Stimulated activated CD4-positive, alpha-beta T cell treated with anti-CD3 and anti-CD28 coated beads, Interleukin-1b, Interleukin-23, amount 100 ng/mL, for 4 hours (primary cell): ENCODE results near the gene ANO6.

Experiments used
- DNase-seq, 2 donors: peaks; one replicate each; pipeline ENCODE4 v3.0.0-alpha.2; 2020; ENCODE audit warnings: low read depth in 2 of 2

Gene ANO6

GRCh38 chr12:45209784-45210183 lies 6.1 kb upstream of the ANO6 start:
- DNase-seq, result no peak

- no peak for DNase-seq
Observed at GRCh38 chr12:45212064-45212463, 3.8 kb upstream of the ANO6 start.

DNA sequence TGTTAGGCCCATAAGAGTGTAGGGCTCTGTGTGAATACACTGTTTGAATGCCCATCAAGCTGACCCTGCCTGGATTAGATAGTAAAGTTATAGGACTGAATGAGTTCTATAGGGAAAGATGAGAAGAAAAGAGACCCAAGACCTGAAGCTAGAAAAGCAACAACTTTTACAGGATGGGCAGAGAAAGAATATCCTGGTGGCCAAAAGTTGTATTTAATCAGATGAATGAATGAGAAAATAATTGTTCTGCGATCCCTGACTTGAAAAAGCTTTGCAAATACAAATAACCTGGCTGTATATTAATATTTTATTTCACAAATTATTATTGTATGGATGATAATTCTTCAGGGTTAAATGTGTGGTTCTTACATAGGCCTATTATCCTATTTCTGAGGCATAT lies 2.8 kb upstream of the ANO6 start:
- DNase-seq, result no peak

DNA sequence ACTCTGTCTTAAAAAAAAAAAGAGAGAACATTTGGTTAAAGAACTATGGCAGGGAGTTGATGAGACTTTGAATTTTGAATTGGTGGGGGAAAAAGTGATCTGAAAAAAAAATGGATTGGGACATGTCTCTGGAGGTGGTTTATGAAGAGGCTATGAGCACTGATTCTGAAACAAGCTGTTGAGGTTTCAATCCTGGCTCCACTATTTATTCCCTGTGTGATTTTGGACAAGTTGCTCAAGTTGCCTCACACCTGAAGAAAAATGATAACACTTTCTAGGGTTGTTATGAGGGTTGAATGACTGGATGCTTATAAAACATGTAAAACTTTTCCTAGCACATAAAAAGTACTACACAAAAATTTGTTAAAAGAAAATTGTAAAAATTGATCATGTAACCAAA lies 1.8 kb upstream of the ANO6 start:
- no peak for DNase-seq

DNA sequence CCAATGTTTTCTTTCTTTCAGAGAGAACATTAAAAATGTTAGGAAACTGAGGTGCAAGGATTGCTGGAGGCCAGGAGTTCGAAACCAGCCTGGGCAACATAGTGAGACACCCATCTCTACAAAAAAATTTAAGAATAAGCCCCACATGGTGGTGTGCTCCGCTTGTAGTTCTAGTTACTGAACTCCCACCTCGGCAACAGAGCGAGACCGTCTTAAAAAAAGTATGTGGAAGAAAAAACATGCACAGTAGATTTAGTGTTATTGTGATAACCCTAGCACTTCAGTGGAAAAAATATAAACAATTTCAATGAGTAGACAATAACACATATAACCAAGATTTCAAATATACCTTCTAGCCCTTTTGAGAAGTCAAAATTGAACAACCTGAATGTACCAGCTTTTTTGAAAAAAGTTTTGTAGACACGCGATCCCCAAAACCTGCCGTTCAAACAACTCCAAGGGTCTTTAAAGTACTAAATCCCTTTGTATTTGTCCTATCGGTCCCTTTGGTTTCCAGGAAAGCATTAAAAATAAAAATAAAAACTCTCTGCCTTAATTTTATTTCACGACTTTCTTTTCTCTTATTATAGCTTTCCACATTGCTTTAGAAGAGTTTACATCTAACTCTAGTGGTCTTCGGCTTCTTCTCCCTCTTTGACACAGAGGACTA lies 1.0 kb upstream of the ANO6 start:
- no peak for DNase-seq

- peak; percentile 11 to 42 for DNase-seq
Observed at GRCh38 chr12:45216230-45216982, 511 bp downstream of the ANO6 start.

- DNase-seq, result no peak
Observed at GRCh38 chr12:45216983-45217485, 1.1 kb downstream of the ANO6 start.

DNA sequence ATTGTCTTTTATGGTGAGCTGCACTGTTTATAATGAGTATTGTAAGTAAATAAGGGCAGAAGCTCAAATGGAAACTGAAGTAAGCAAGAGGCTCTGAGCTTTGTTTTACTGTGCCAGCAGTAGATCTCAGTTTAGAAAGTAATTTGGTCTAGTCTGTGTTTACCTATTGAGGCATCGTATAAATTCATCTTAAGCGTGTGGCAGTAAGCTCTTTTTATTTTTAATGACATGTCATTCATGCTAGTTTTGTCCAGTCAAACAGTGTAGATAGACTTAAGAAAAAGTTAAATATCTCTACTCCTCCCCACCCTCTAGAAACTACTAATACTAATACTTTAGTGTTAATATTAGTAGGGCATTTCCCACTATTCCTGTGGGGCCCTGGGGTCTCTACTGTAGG lies 2.0 kb downstream of the ANO6 start:
- no peak for DNase-seq

GRCh38 chr12:45219621-45220020 lies 3.7 kb downstream of the ANO6 start:
- DNase-seq, result no peak

GRCh38 chr12:45220363-45220931 lies 4.6 kb downstream of the ANO6 start:
- no peak for DNase-seq

DNA sequence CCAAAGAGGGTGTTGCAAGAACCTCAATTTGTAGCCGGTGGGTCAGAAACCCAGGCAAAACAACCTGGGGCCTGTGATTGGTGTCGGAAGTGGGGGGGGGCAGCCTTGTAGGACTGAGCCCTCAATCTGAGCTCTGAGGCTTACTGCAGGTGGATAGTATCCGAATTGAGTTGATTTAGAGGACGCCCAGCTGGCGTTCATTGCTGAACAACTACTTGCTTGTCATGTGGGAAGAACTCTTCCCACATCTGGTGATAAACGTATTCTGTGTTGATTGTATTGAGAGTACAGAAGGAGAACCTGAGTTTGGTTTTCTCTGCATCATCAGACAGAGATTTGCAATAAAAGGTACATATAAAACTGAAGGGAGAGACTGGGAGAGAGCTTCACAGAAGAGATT lies 5.1 kb downstream of the ANO6 start:
- no peak for DNase-seq

DNA sequence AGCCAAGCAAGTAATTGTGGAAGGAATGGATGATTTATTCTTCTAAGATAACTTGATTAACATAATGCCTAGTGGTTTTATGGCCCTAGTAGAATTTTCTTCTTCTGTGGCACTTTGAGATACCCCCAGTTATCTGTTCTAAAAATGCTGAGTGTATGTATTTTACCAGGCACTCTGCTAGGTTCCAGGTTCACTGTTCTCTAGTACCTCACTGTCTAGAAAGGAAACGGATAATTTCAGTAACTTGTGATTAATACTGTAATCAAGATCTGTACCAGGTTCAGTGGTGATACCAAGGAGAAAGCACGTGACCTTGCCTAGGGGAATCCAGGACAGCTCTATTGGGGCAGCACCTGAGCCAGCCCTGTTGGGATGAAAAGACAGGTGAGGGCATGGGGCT lies 8.0 kb downstream of the ANO6 start:
- no peak for DNase-seq

DNA sequence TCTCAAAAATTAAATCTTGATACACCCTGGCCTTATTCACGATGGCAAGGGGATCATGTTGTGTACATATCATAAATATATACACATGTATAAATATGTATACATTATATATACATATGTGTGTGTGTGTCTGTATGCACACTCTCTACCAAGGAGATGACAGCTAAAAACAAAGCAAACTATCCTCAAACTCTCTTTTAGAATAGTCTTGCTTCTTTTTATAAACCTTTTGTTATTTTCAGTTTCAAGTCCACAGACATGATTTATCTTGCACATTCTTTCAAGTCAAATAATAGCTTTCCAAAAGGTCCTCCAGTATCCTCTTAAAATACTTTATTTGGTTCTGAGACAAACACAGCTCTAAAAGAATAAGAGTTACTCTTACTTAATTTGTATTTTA lies 8.4 kb downstream of the ANO6 start:
- no peak for DNase-seq

- DNase-seq, result no peak
Observed at GRCh38 chr12:45226021-45226420, 10.1 kb downstream of the ANO6 start.

- DNase-seq, result no peak
Observed at GRCh38 chr12:45227316-45228067, 11.6 kb downstream of the ANO6 start.

- no peak for DNase-seq
Observed at GRCh38 chr12:45231515-45232145, 15.7 kb downstream of the ANO6 start.

GRCh38 chr12:45232146-45232755 lies 16.4 kb downstream of the ANO6 start:
- no peak for DNase-seq

GRCh38 chr12:45232756-45233372 lies 17.0 kb downstream of the ANO6 start:
- no peak for DNase-seq

- DNase-seq, result no peak
Observed at GRCh38 chr12:45234139-45234865, 18.4 kb downstream of the ANO6 start.
